GM10248 (cell line): ENCODE measurements around the gene OCA2.

Experiments
- CTCF ChIA-PET: fragments of 300-600 bp; sonication (Branson Sonifier 250); formaldehyde crosslinking; extraction: SDS; loops from one replicate; lab custom pipeline; 2021; ENCODE audit warnings: antibody characterized with exemption; lab: Yijun Ruan, JAX
- POLR2A ChIA-PET: fragments of 350-650 bp; sonication (Branson Sonifier 250); formaldehyde crosslinking; extraction: SDS; loops from one replicate; lab custom pipeline; 2020; ENCODE audit warnings: antibody characterized with exemption; lab: Yijun Ruan, JAX
- DNase-seq: peaks from one replicate; pipeline ENCODE4 v3.0.0; 2012; ENCODE audit errors: extremely low spot score
- CTCF ChIP-seq: IDR thresholded peaks from 2 replicates; pipeline ENCODE4 v1.5.1; 2012; ENCODE audit warnings: mild to moderate bottlenecking, low read depth; ENCODE audit errors: extremely low read depth, missing control alignments, control extremely low read depth

Gene OCA2

GRCh38 chr15:27796405-27797320 is 302.5 kb downstream of the OCA2 start:
- DNase-seq, result no peak
- TF ChIP-seq CTCF, result no peak

DNA sequence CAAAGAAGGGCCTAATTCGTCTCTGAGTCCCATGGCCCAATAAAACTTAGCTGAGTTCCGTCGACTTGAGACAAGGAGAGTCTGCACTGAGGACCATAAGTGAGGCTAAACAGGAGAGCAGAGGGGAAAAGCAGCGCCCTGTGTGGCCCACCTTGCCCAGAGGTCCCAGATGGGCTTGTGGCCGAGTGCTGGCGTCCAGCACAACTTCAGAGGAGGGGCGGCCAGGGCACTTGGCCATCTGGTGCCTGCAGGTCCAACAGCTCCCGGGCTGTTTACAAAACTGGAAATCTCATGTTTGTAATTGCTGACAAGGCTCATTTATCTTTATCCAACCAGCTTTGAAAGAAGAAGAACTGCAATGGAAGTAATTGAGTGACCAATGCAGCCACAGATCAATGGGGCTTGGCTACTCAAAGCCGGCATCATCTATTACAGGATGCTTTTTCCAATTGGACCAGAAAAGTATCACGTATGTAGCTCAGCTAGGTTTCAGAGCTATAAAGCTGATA is 306.3 kb downstream of the OCA2 start:
- ChIA-PET POLR2A (no interaction called here), CTCF (no interaction called here)
- DNase-seq, result no peak
- no peak for TF ChIP-seq CTCF

More at GRCh38 chr15:27796405-27797320, 302.5 kb downstream of the OCA2 start:
- CTCF ChIA-PET, result no interaction called here
- POLR2A ChIA-PET, result no interaction called here

- POLR2A ChIA-PET, result no interaction called here
- no peak for TF ChIP-seq CTCF
- no peak for DNase-seq
- CTCF ChIA-PET, result no interaction called here
Observed at GRCh38 chr15:27790270-27790669, 308.8 kb downstream of the OCA2 start.

- no peak for DNase-seq
- POLR2A ChIA-PET, result no interaction called here
- CTCF ChIA-PET, result no interaction called here
- TF ChIP-seq CTCF, result no peak
Observed at GRCh38 chr15:27787931-27788330, 311.2 kb downstream of the OCA2 start.

GRCh38 chr15:27784107-27784506 is 315.0 kb downstream of the OCA2 start:
- no peak for DNase-seq
- ChIA-PET POLR2A (no interaction called here), CTCF (no interaction called here)
- no peak for TF ChIP-seq CTCF

- POLR2A ChIA-PET, result no interaction called here
- no peak for DNase-seq
- CTCF ChIA-PET, result no interaction called here
- TF ChIP-seq CTCF, result no peak
Observed at GRCh38 chr15:27783678-27784077, 315.4 kb downstream of the OCA2 start.
